ENCODE measurements around the gene BCS1L. TPM values are rescaled to one million over a fixed set of nuclear protein-coding genes. Genes with fewer than 3 reads are reported as not detected.

Gene BCS1L
- total RNA-seq, 2 donors from 2014 or later: 30.2 to 40.1 TPM

DNA sequence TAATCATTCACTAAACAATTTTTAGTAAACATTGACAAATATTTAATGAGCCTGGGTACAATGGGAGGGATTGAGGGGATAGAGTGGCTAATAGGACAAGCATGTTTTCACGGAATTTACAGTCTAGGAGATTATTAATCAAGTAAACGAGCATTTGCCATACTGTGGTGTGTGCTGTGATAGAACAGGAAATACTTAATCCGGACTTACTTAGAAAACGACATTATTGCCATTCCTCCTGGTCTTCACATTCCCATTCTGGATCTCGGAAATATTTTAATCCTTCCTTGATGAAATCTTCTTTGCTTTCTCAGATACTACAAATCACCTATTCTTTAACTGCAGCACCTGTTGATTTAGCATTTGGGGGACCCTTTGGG lies 52.1 kb downstream of the BCS1L start:
- H3K27me3 ChIP-seq (replicated peaks; ENCODE audit: insufficient read depth): no peaks in the 10 kb centered on the region
- ATAC-seq (ENCODE audit: insufficient number of reproducible peaks, low FRiP score, low read depth) (no peak), DNase-seq (ENCODE audit: low spot score) (no peak)
- H3K27ac ChIP-seq: peak overlapping the region; percentile 83 to 86
- TF ChIP-seq, protein P1, sequence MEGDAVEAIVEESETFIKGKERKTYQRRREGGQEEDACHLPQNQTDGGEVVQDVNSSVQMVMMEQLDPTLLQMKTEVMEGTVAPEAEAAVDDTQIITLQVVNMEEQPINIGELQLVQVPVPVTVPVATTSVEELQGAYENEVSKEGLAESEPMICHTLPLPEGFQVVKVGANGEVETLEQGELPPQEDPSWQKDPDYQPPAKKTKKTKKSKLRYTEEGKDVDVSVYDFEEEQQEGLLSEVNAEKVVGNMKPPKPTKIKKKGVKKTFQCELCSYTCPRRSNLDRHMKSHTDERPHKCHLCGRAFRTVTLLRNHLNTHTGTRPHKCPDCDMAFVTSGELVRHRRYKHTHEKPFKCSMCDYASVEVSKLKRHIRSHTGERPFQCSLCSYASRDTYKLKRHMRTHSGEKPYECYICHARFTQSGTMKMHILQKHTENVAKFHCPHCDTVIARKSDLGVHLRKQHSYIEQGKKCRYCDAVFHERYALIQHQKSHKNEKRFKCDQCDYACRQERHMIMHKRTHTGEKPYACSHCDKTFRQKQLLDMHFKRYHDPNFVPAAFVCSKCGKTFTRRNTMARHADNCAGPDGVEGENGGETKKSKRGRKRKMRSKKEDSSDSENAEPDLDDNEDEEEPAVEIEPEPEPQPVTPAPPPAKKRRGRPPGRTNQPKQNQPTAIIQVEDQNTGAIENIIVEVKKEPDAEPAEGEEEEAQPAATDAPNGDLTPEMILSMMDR (IDR thresholded peaks at IDR 0.05): no peak
- H3K36me3 ChIP-seq: no peaks in the 10 kb centered on the region
- peaks cover 3 to 16% of the 10 kb centered on the region in 2 donors for H3K4me1 ChIP-seq (ENCODE audit: control insufficient read depth in 1 of 2, low read depth in 2 of 2)
- H3K9me3 ChIP-seq: no peaks in the 10 kb centered on the region
- peak overlapping the region; percentile 86 for H3K4me3 ChIP-seq

Other genes with a start within 250 kb of the BCS1L start
- 1 to 10 TPM in 1 of 2 donors, not detected in 1; 3.6 TPM for gene VIL1, start 240.6 kb upstream of the BCS1L start, total RNA-seq
- 10 to 100 TPM; 10.2 to 18.6 TPM for gene USP37, start 91.3 kb upstream of the BCS1L start, total RNA-seq
- 10 to 100 TPM; 33.7 to 59.5 TPM for gene CNOT9, start 90.8 kb upstream of the BCS1L start, total RNA-seq
- gene PLCD4, start 51.8 kb upstream of the BCS1L start, total RNA-seq: 1 to 10 TPM; 1.6 to 8.3 TPM
- gene ZNF142, start 60 bp upstream of the BCS1L start, total RNA-seq: 10 to 100 TPM; 27.9 to 47.9 TPM
- 10 to 100 TPM; 19.0 to 30.3 TPM for gene RNF25, start 12.3 kb downstream of the BCS1L start, total RNA-seq
- gene STK36, start 12.4 kb downstream of the BCS1L start, total RNA-seq: 10 to 100 TPM; 26.0 to 55.4 TPM
- gene TTLL4, start 51.2 kb downstream of the BCS1L start, total RNA-seq: 10 to 100 TPM; 10.8 to 24.1 TPM
- 10 to 100 TPM; 31.6 to 37.8 TPM for gene CYP27A1, start 122.5 kb downstream of the BCS1L start, total RNA-seq
- gene PRKAG3, start 172.1 kb downstream of the BCS1L start, total RNA-seq: under 1 TPM in 1 of 2 donors, not detected in 1; 0.28 TPM
- gene WNT6, start 200.1 kb downstream of the BCS1L start, total RNA-seq: 1 to 10 TPM in 1 of 2 donors, under 1 TPM in 1; 0.27 to 2.5 TPM
- 1 to 10 TPM in 1 of 2 donors, not detected in 1; 1.6 TPM for gene WNT10A, start 221.2 kb downstream of the BCS1L start, total RNA-seq

Data from thoracic aorta (tissue), 2 donors.